Measurements from ENCODE around the gene RAB3C. TPM values are rescaled to one million over a fixed set of nuclear protein-coding genes. Genes with fewer than 3 reads are reported as not detected.

The RAB3C gene
- total and polyA plus RNA-seq, 12 donors = 0.08 to 4.9 (median 0.37) TPM

- H3K9me3 ChIP-seq = no peaks in the 10 kb centered on the region
- H3K4me1 ChIP-seq = no peaks in the 10 kb centered on the region
- no peak for DNase-seq
- TF ChIP-seq, protein P1, sequence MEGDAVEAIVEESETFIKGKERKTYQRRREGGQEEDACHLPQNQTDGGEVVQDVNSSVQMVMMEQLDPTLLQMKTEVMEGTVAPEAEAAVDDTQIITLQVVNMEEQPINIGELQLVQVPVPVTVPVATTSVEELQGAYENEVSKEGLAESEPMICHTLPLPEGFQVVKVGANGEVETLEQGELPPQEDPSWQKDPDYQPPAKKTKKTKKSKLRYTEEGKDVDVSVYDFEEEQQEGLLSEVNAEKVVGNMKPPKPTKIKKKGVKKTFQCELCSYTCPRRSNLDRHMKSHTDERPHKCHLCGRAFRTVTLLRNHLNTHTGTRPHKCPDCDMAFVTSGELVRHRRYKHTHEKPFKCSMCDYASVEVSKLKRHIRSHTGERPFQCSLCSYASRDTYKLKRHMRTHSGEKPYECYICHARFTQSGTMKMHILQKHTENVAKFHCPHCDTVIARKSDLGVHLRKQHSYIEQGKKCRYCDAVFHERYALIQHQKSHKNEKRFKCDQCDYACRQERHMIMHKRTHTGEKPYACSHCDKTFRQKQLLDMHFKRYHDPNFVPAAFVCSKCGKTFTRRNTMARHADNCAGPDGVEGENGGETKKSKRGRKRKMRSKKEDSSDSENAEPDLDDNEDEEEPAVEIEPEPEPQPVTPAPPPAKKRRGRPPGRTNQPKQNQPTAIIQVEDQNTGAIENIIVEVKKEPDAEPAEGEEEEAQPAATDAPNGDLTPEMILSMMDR (IDR thresholded peaks at IDR 0.05) = no peak
- H3K27me3 ChIP-seq = no peaks in the 10 kb centered on the region
- no peak overlapping the region for H3K27ac ChIP-seq
- WGBS, 2 donors = 87 to 89% methylated on average over 4 of the region's 4 CpGs
- ATAC-seq = no peak
- no peaks in the 10 kb centered on the region for H3K36me3 ChIP-seq
- intact Hi-C loops (cut with DNase I) = no loop called here
- H3K4me3 ChIP-seq = no peak overlapping the region
Measured at GRCh38 chr5:58745350-58745749, 162.5 kb downstream of the RAB3C start.

GRCh38 chr5:58746321-58746720, 163.4 kb downstream of the RAB3C start:
- no peaks in the 10 kb centered on the region for H3K9me3 ChIP-seq
- no peak for DNase-seq
- intact Hi-C loops (cut with DNase I) = no loop called here
- no peak for ATAC-seq
- no peaks in the 10 kb centered on the region for H3K36me3 ChIP-seq
- H3K4me1 ChIP-seq = no peaks in the 10 kb centered on the region
- no peak overlapping the region for H3K4me3 ChIP-seq
- H3K27ac ChIP-seq = no peak overlapping the region
- no peaks in the 10 kb centered on the region for H3K27me3 ChIP-seq
- WGBS, 2 donors = 70 to 76% methylated on average over 4 of the region's 4 CpGs
- TF ChIP-seq, protein P1 (IDR thresholded peaks at IDR 0.05) = no peak

GRCh38 chr5:58750036-58750435, 167.2 kb downstream of the RAB3C start:
- ATAC-seq (no peak), DNase-seq (no peak)
- TF ChIP-seq, protein P1 (IDR thresholded peaks at IDR 0.05) = no peak
- Histone ChIP-seq H3K4me1 (peaks cover 0 to 10% (median 0%) of the 10 kb centered on the region in 9 donors), H3K36me3 (no peaks in the 10 kb centered on the region), H3K27me3 (no peaks in the 10 kb centered on the region), H3K9me3 (no peaks in the 10 kb centered on the region), H3K4me3 (no peak overlapping the region), H3K27ac (no peak overlapping the region)
- intact Hi-C loops (cut with DNase I) = no loop called here

DNA sequence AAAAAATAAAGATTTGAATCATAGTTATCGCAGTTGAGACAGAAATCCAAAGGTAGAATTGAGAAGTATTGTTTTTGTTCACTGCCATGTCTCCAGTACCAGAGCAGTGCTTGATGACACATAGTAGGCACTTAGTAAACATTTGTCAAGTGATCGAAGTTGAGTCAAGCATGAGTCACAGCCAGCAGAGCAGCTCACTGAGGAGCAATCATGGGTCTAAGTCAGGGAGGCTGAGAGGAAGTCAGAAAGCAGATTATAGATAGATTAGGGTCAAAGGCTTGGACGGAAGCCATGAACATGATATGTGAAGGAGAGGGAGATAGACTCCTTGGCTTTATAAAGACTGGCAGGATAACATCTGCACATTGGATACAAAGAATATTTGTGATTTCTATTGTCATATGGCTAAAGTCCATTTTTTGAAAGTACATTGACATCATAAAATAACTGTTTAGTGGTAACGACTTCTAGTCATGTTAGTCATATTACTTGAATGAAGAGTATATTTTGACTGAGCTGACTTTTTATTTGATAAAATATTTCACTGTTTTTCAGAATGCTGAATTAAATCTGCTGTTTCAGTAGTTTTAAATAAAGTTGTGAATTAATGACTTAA, 168.5 kb downstream of the RAB3C start:
- Histone ChIP-seq H3K4me3 (no peak overlapping the region), H3K27ac (no peak overlapping the region), H3K36me3 (no peaks in the 10 kb centered on the region), H3K4me1 (peaks cover 0 to 10% (median 0%) of the 10 kb centered on the region in 9 donors), H3K27me3 (no peaks in the 10 kb centered on the region), H3K9me3 (no peaks in the 10 kb centered on the region)
- TF ChIP-seq, protein P1 (IDR thresholded peaks at IDR 0.05) = no peak
- no peak for ATAC-seq
- DNase-seq = no peak
- 55 to 65% methylated on average over 4 of the region's 4 CpGs for WGBS, 2 donors
- intact Hi-C loops (cut with DNase I) = no loop called here

All from heart right ventricle (tissue), 16 donors.